ENCODE data around the gene CLEC1B. TPM values are rescaled to one million over a fixed set of nuclear protein-coding genes. Genes with fewer than 3 reads are reported as not detected.
"Not testable (repeated sequence)": the region's sequence is repeated elsewhere in the genome, so short reads cannot be mapped to it uniquely, and the experiment has no call there.

CLEC1B gene
- total and polyA plus RNA-seq, 7 donors, result not detected

DNA sequence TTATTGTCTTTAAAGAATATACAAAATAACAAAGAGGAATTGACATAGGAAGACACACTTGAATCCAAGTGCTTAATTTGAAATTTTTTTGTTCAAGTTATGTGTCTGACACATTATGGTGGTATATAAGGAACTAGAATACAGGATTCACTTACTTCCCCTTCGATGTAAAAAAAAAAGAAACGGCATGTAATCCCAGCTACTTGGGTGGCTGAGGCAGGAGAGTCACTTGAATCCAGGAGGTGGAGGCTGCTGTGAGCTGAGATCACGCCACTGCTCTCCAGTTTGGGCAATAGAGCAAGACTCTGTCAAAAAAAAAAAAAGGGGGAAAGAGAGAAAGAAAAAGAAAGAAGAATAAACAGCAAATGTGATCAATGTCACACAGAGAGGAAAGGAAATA, 18.8 kb downstream of the CLEC1B start:
- WGBS, 3 donors, result 70 to 77% (median 75%) methylated on average over 3 of the region's 3 CpGs
- Histone ChIP-seq H3K27ac (no peak overlapping the region), H3K27me3 (ENCODE audit: insufficient read depth in 3 of 3, low read length in 2 of 3) (no peaks in the 10 kb centered on the region), H3K9me3 (no peaks in the 10 kb centered on the region), H3K4me1 (no peaks in the 10 kb centered on the region), H3K4me3 (no peak overlapping the region), H3K36me3 (ENCODE audit: insufficient read depth in 1 of 2, low read depth in 1 of 2) (no peaks in the 10 kb centered on the region)
- ATAC-seq, result no peak
- intact Hi-C loops (cut with DNase I), result no loop called here
- TF ChIP-seq, protein P1, sequence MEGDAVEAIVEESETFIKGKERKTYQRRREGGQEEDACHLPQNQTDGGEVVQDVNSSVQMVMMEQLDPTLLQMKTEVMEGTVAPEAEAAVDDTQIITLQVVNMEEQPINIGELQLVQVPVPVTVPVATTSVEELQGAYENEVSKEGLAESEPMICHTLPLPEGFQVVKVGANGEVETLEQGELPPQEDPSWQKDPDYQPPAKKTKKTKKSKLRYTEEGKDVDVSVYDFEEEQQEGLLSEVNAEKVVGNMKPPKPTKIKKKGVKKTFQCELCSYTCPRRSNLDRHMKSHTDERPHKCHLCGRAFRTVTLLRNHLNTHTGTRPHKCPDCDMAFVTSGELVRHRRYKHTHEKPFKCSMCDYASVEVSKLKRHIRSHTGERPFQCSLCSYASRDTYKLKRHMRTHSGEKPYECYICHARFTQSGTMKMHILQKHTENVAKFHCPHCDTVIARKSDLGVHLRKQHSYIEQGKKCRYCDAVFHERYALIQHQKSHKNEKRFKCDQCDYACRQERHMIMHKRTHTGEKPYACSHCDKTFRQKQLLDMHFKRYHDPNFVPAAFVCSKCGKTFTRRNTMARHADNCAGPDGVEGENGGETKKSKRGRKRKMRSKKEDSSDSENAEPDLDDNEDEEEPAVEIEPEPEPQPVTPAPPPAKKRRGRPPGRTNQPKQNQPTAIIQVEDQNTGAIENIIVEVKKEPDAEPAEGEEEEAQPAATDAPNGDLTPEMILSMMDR (IDR thresholded peaks at IDR 0.05), result no peak
- DNase-seq, result no peak

- intact Hi-C loops (cut with DNase I), result no loop called here
- Histone ChIP-seq H3K4me1 (no peaks in the 10 kb centered on the region), H3K36me3 (ENCODE audit: insufficient read depth in 1 of 2, low read depth in 1 of 2) (no peaks in the 10 kb centered on the region), H3K4me3 (no peak overlapping the region), H3K27me3 (ENCODE audit: insufficient read depth in 3 of 3, low read length in 2 of 3) (no peaks in the 10 kb centered on the region), H3K9me3 (no peaks in the 10 kb centered on the region), H3K27ac (no peak overlapping the region)
- TF ChIP-seq, protein P1 (IDR thresholded peaks at IDR 0.05), result no peak
- ATAC-seq, result no peak
- no peak for DNase-seq
These were observed 21.0 kb downstream of the CLEC1B start for GRCh38 chr12:9977916-9978315.

GRCh38 chr12:9976626-9977025, 22.3 kb downstream of the CLEC1B start:
- H3K27me3 ChIP-seq (ENCODE audit: insufficient read depth in 3 of 3, low read length in 2 of 3); H3K4me1 ChIP-seq; H3K36me3 ChIP-seq (ENCODE audit: insufficient read depth in 1 of 2, low read depth in 1 of 2); H3K27ac ChIP-seq; ATAC-seq; DNase-seq; intact Hi-C loops (cut with DNase I); H3K4me3 ChIP-seq; H3K9me3 ChIP-seq: not testable (repeated sequence)
- WGBS, 3 donors, result 46 to 63% (median 54%) methylated on average over 5 of the region's 5 CpGs

DNA sequence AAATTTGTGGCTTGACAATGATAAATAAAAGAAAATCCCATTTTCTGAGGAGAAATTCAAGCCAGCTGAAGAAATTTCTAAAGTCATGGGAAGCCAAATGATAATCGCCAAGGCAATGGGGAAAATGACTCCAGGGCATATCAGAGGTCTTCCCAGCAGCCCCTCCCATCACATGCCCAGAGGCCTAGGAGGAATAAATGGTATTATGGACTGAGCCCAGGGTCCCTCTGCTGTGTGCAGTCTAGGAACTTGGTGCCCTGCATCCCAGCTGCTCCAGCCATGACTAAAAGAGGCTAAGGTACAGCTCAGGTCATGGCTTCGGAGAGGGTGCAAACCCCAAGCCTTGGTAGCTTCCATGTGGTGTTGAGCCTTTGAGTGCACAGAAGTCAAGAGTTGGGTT, 23.3 kb downstream of the CLEC1B start:
- H3K4me1 ChIP-seq, result no peaks in the 10 kb centered on the region
- H3K9me3 ChIP-seq, result no peaks in the 10 kb centered on the region
- ATAC-seq (no peak), DNase-seq (no peak)
- H3K27ac ChIP-seq, result no peak overlapping the region
- no peak overlapping the region for H3K4me3 ChIP-seq
- TF ChIP-seq, protein P1 (IDR thresholded peaks at IDR 0.05), result no peak
- no peaks in the 10 kb centered on the region for H3K36me3 ChIP-seq (ENCODE audit: insufficient read depth in 1 of 2, low read depth in 1 of 2)
- WGBS, 3 donors, result 92 to 97% (median 93%) methylated on average over 2 of the region's 2 CpGs
- intact Hi-C loops (cut with DNase I), result no loop called here
- H3K27me3 ChIP-seq (ENCODE audit: insufficient read depth in 3 of 3, low read length in 2 of 3), result no peaks in the 10 kb centered on the region

DNA sequence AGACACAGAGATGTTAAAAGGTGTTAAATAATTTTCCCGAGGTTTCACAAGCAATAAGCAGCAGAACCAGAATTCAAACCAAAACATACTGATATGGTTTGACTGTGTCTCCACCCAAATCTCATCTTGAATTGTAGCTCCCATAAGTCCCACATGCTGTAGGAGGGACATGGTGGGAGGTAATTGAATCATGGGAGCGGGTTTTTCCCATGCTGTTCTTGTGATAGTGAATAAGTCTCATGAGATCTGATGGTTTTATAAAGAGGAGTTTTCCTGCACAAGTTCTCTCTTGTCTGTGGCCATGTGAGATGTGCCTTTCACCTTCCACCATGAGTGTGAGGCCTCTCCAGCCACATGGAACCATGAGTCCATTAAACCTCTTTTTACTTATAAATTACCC, 24.2 kb downstream of the CLEC1B start:
- ATAC-seq; H3K36me3 ChIP-seq (ENCODE audit: insufficient read depth in 1 of 2, low read depth in 1 of 2); H3K27ac ChIP-seq; intact Hi-C loops (cut with DNase I); DNase-seq; H3K27me3 ChIP-seq (ENCODE audit: insufficient read depth in 3 of 3, low read length in 2 of 3); H3K9me3 ChIP-seq; H3K4me3 ChIP-seq; H3K4me1 ChIP-seq: not testable (repeated sequence)
- WGBS, 3 donors, result 89 to 94% (median 91%) methylated on average over 2 of the region's 2 CpGs

- DNase-seq (no peak), ATAC-seq (no peak)
- Histone ChIP-seq H3K27ac (no peak overlapping the region), H3K27me3 (ENCODE audit: insufficient read depth in 3 of 3, low read length in 2 of 3) (no peaks in the 10 kb centered on the region), H3K9me3 (no peaks in the 10 kb centered on the region), H3K4me3 (no peak overlapping the region), H3K4me1 (no peaks in the 10 kb centered on the region), H3K36me3 (ENCODE audit: insufficient read depth in 1 of 2, low read depth in 1 of 2) (no peaks in the 10 kb centered on the region)
- 53 to 67% (median 54%) methylated on average over 1 of the region's 1 CpG for WGBS, 3 donors
- intact Hi-C loops (cut with DNase I), result no loop called here
- TF ChIP-seq, protein P1 (IDR thresholded peaks at IDR 0.05), result no peak
These were observed 25.0 kb downstream of the CLEC1B start for GRCh38 chr12:9973949-9974348.
